NCI-H1417 (cell line): Measurements from ENCODE around the gene VPS37B.

Experiments used
- DNase-seq, 3 experiments: peaks; one replicate each; lab custom pipeline; 2025; lab: John Stamatoyannopoulos, UW

The VPS37B gene

DNA sequence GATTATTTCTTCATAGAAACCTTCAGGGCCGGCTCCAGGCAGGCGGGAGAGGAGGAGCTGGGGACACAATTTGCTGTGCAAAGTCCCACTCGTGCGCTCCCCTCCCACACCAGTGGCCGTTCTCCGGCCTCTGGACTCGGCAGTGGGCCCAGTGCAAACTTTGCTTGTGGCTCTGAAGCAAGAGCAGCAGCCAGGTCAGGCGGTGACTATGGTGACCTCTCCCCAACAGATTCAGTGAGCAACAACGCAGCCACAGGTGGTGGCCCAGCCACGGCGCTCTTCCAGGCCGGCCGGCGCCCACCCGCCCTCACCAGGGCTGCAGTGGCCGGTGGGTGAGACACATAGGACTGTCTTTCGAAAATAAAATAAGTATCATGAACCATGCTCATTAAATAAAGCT lies 29.5 kb downstream of the VPS37B start:
- DNase-seq, result no peak

GRCh38 chr12:122865268-122866231 lies 30.4 kb downstream of the VPS37B start:
- DNase-seq, result peak in 2 of 3 experiments; percentile 34 to 44

- DNase-seq, result no peak
Observed at GRCh38 chr12:122864894-122865253, 31.1 kb downstream of the VPS37B start.

- peak; percentile 29 to 92 (median 62) for DNase-seq
Observed at GRCh38 chr12:122862872-122863701, 32.8 kb downstream of the VPS37B start.

DNA sequence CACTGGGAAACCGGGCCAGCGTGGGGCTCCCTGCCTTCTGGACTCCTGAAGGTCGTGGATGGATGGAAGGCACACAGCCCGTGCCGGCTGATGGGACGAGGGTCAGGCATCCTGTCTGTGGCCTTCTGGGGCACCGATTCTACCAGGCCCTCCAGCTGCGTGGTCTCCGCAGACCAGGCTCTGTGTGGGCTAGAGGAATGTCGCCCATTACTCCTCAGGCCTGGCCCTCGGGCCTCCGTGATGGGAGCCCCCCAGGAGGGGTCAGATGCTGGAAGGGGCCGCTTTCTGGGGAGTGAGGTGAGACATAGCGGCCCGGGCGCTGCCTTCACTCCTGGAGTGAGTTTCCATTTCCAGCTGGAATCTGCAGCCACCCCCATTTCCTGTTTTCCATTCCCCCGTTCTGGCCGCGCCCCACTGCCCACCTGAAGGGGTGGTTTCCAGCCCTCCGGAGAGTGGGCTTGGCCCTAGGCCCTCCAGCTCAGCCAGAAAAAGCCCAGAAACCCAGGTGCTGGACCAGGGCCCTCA lies 33.8 kb downstream of the VPS37B start:
- DNase-seq, result no peak

- DNase-seq, result no peak
Observed at GRCh38 chr12:122861587-122861970, 34.3 kb downstream of the VPS37B start.

- DNase-seq, result no peak
Observed at GRCh38 chr12:122860854-122861586, 34.9 kb downstream of the VPS37B start.

- peak; percentile 68 to 83 (median 81) for DNase-seq
Observed at GRCh38 chr12:122860040-122860853, 35.7 kb downstream of the VPS37B start.

DNA sequence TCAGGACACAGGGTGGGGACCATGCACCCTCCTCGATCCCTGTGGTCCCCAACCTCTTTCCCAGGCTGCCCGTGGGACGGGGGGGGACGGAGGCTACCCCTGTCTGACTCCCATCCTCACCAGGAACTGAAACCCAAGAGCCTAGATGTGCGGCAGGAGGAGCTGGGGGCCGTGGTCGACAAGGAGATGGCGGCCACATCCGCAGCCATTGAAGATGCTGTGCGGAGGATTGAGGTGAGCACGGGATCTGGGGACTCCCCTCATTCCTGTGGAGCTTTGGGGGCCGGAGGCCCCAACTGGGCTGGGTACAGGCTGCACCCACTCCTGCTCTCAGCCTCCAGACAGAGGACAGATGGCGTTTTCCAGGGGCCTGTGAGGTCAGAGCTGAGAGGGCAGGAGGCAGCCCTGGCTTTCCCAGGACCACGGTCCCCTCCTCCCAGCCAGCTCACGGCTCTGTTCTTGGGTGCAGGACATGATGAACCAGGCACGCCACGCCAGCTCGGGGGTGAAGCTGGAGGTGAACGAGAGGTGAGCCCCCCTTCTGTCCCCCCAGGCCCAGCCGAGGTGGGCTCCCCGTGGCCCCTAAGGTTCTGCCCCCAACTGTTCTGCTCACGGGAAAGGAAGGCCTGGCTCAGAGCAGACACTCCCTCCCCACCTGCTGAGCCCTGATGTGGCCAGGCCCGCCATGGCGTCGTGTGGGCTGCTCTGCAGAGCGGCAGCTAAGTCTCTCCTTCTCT lies 36.5 kb downstream of the VPS37B start:
- DNase-seq, result peak in 1 of 3 experiments; percentile 36

DNA sequence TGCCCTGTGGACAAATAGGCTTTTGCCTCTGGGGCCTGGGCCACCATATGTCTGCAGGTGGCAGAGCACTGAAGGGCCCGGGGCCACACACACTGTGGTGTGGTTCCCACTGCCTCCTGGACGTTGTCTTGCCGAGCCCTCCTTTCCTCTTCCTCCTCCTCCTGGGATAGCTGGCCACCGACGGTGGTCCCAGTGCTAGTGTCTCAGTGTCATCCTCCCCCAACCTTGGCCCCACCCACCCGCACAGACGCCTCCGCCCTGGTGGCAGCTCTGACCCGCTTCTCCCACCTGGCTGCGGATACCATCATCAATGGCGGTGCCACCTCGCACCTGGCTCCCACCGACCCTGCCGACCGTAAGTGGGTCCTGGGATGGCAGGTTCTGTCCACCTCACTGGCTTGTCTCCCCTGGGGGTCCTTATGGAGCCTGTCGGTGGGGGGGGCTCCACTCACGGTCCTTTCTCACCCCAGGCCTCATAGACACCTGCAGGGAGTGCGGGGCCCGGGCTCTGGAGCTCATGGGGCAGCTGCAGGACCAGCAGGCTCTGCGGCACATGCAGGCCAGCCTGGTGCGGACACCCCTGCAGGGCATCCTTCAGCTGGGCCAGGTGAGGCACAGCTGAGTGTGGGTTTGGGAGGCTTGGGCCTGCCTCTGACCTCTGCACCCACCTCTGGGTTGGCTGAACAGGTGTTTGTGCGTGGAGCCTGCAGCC lies 37.2 kb downstream of the VPS37B start:
- no peak for DNase-seq

GRCh38 chr12:122858171-122858570 lies 37.8 kb downstream of the VPS37B start:
- no peak for DNase-seq

- DNase-seq, result peak in 1 of 3 experiments; percentile 25
Observed at GRCh38 chr12:122856999-122857671, 38.8 kb downstream of the VPS37B start.

DNA sequence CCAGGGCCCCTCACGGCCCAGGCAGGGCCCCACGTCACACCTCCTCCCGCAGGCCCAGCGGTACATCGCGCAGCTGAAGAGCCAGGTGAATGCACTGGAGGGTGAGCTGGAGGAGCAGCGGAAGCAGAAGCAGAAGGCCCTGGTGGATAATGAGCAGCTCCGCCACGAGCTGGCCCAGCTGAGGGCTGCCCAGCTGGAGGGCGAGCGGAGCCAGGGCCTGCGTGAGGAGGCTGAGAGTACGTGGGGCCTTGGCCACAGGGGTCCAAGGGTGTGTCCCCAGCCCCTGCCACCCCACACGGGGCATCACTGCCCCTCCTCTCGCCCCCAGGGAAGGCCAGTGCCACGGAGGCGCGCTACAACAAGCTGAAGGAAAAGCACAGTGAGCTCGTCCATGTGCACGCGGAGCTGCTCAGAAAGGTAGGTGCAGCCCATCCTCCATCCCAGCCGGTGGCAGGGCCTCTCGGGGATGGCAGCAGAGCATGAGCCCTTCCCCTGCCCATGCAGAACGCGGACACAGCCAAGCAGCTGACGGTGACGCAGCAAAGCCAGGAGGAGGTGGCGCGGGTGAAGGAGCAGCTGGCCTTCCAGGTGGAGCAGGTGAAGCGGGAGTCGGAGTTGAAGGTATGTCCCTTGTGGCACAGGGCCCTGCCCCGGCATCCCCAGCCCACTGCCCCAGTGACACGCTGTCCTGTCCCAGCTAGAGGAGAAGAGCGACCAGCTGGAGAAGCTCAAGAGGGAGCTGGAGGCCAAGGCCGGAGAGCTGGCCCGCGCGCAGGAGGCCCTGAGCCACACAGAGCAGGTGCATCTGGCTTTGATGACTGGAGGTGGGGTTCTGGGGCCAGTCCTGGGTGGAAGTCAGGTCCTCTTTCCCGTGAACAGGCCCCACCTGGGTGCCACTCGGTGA lies 39.7 kb downstream of the VPS37B start:
- peak; percentile 77 to 85 (median 80) for DNase-seq

DNA sequence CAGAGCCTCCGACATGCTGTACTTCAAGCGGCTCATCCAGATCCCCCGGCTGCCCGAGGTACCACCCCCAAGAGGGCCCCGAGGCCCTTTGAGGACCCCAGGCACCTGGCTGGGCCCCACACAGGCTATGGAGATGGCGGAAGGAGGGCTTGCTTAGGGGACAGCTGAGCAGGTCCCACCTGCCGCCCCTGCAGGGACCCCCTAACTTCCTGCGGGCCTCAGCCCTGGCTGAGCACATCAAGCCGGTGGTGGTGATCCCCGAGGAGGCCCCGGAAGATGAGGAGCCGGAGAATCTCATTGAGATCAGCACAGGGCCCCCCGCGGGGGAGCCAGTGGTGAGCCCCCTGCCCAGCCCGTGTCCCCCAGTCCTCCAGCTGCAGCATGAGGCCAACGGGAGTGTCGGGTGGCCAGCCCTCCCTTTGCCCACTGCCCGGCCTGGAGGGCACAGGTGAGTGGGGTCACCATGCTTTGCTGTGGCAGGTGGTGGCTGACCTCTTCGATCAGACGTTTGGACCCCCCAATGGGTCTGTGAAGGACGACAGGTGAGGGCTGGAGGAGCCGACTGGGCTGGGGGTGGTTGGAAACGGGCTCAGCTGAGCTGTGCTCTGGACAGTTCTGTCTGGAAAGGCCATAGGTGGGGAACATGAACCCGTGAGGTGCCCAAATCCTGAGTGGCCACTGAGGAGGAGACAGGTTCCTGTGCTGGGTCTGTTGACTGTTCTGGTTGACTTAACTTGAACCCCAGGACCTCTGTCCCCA lies 40.7 kb downstream of the VPS37B start:
- peak in 1 of 3 experiments; percentile 66 for DNase-seq

DNA sequence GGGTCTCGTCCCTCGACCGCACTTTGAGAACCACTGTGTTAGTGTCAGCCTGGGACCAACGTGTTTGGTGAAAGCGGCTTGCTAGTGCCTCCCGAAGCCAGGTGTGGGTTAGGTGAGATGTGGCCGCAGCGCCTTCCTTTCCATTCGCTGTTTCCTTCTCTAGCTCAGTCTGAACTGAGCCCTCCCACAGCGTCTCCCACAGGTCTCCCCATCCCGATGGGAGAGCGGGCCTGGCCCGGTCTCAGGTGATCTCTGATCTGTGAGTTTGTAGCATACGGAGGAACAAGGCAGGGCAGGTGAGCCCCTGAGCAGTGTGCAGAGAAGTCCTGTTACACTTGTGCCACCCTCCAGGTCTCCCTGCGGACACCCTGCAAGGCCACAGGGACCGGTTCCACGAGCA lies 41.4 kb downstream of the VPS37B start:
- DNase-seq, result no peak

GRCh38 chr12:122853582-122854245 lies 42.2 kb downstream of the VPS37B start:
- DNase-seq, result no peak
